ENCODE results near the gene HYAL4. TPM values are rescaled to one million over a fixed set of nuclear protein-coding genes. Genes with fewer than 3 reads are reported as not detected.

The HYAL4 gene, protein sequence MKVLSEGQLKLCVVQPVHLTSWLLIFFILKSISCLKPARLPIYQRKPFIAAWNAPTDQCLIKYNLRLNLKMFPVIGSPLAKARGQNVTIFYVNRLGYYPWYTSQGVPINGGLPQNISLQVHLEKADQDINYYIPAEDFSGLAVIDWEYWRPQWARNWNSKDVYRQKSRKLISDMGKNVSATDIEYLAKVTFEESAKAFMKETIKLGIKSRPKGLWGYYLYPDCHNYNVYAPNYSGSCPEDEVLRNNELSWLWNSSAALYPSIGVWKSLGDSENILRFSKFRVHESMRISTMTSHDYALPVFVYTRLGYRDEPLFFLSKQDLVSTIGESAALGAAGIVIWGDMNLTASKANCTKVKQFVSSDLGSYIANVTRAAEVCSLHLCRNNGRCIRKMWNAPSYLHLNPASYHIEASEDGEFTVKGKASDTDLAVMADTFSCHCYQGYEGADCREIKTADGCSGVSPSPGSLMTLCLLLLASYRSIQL
- not detected in 2 replicates for total RNA-seq

DNA sequence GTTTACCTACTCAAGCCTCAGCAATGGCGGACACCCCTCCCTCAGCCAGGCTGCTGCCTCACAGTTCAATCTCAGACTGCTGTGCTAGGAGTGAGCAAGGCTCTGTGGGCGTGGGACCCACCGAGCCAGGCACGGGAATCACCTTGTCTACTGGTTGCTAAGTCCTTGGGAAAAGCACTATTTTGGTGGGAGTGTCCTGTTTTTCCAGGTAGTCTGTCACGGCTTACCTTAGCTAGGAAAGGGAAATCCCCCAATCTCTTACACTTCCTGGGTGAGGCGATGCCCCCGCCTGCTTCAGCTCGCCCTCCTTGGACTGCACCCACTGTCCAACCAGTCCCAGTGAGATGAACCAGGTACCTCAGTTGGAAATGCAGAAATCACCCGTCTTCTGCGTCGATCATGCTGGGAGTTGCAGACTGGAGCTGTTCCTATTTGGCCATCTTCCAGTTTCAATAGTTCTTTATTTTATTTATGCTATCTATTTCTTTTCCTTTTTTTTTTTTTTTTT, at the start of gene HYAL4:
HYAL4 (plus strand) TSS at position 458 of the 508 bp plus-strand sequence. CDS start 23,105 bp downstream, outside the sequence.

DNA sequence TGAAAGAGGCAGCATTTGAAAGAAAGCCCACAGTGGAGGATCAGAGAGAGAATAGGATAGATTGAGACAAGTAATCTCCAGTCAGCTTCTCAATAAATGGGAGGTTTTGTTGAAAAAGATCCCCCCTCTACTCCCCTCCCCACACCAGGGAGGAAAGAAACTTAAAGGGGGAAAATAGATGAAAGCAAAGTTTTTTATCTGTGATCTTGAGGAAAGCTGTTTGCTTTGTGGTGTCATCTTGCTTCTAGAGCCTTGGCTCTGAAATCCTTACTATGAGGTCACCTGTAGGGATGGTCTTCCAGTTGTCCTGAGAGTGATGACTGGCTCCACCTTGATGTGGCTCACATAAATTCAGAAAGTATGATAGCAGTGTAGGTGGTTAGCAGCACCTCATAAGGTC, 80.0 kb downstream of the HYAL4 start, which contains the start of gene SPAM1:
SPAM1 (plus strand) TSS at position 301 of the 400 bp plus-strand sequence. CDS start 28,330 bp downstream, outside the sequence.

Other genes starting within 250 kb of the HYAL4 start
- not detected in 2 replicates for gene ASB15, start 243.3 kb upstream of the HYAL4 start, total RNA-seq
- gene LMOD2, start 189.3 kb upstream of the HYAL4 start, total RNA-seq: not detected in 2 replicates
- 15.6 and 19.6 TPM in 2 replicates for gene WASL, start 96.2 kb upstream of the HYAL4 start, total RNA-seq
- gene SPAM1, start 80.1 kb downstream of the HYAL4 start, total RNA-seq: not detected in 2 replicates
- gene TMEM229A, start 187.9 kb downstream of the HYAL4 start, total RNA-seq: 0.07 and 0.39 TPM in 2 replicates